Metanephros (tissue), 1 donor: ENCODE results near the gene BTBD3. TPM values are rescaled to one million over a fixed set of nuclear protein-coding genes. Genes with fewer than 3 reads are reported as not detected.

ENCODE experiments used
- total RNA-seq: library from RNA; depleted of rRNA; stranded (reverse); fragments of >200 nt; gene quantifications from one replicate; pipeline ENCODE4 v1.2.3, GENCODE V29; 2014

The BTBD3 gene
- total RNA-seq, result 59.8 TPM

GRCh38 chr20:11917663-11918062 lies at the start of gene BTBD3:
TSS of gene BTBD3 (plus strand) at chr20:11917893. CDS start at chr20:11918276, 383 bp downstream.

